Bladder microvascular endothelial cell (primary cell): Measurements from ENCODE around the gene RASGRP1. TPM values are rescaled to one million over a fixed set of nuclear protein-coding genes. Genes with fewer than 3 reads are reported as not detected.

Experiments used
- total RNA-seq: library from RNA; depleted of rRNA; stranded (reverse); fragments of >200 nt; gene quantifications from 2 replicates; pipeline ENCODE4 v1.2.3, GENCODE V29; 2014

RASGRP1 gene
- total RNA-seq = under 0.01 and 0.57 TPM in 2 replicates

DNA sequence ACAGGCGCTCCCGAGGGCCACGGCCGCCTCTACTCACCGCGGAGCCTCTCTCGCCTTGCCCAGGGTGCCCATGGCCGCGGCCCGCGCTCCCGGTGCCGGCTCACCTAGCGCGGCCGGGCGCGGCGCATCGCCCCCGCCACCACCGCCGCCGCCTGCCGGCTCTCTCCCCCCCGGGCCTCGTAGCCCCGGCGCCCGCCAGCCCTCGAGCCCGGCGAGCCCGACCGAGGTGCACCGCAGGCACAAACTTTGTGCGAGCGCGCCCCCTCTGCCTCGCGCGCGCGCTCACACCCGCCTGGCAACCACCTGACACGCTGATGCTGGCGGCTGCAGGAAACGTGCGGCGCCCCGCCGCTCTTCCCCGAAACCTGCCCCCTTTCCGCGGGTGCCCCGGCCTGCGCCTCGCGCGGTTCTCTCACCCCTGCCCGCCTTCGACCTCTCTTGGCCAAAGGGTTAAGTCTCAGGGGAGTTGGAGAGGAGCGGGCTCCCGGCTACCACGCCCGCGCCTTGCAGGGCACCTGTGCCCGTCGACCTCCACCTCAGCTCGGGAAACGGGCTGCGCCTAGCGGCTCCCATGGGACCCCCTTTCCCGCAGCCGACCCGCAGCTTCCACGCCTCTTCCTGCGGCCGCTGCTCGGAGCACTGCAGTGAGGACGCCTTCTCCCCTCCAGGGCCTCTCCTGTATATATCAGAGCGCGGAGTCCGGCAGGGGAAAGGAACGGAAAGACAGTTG, at the start of gene RASGRP1:
RASGRP1 (minus strand) TSS at position 258 of the 730 bp plus-strand sequence; CDS start at position 72, 186 bp downstream.

DNA sequence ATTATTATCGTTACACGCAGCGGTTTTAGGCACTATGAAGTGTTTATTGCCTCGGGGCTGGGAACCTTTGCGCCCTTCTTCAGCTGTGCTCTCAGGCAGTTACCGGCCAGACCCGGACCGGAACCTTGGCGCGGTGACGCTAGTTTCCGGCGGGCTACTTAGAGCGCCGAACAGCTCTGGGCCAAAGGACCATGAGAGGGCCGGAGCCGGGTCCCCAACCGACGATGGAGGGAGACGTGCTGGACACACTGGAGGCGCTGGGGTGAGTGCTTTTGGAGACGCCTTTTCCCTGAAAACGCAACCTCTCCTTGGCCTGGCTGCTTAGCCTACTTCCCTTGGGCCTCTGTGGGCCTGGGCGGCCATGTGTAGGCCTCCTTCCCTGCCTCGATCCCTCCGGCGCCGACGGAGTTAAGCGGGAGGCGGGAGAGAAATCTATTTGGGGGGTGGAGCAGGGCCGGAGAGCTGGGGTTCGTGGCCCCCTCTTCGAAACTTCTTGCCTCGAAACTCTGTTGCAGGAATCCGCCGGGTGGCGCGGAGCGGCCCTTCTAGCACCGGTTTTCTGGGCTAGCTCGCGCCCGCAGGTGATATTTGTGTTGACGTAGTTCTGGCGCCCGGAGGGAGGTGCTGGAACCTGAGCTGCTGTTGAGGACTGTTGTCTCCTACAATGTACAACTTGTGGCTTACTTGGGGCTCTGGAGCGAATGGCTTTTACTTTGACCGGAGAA, 110.5 kb downstream of the RASGRP1 start, which contains the start of gene FAM98B:
FAM98B (plus strand) TSS at position 157 of the 725 bp plus-strand sequence; CDS start at position 192, 35 bp downstream.

Other genes with a start within 250 kb of the RASGRP1 start
- 4.4 and 8.6 TPM in 2 replicates for gene FAM98B, start 110.7 kb downstream of the RASGRP1 start, total RNA-seq